Ishikawa (cell line): ENCODE measurements around the gene TMIE.

Source experiments
- CEBPB ChIP-seq: IDR thresholded peaks from 2 replicates; pipeline ENCODE4 v1.6.1; 2012
- CREB1 ChIP-seq: IDR thresholded peaks from 2 replicates; pipeline ENCODE4 v1.6.1; 2012; ENCODE audit warnings: low read depth
- EGR1 ChIP-seq: IDR thresholded peaks from 2 replicates; pipeline ENCODE4 v1.6.1; 2012
- EP300 ChIP-seq: IDR thresholded peaks from 2 replicates; pipeline ENCODE4 v1.6.1; 2012; ENCODE audit warnings: borderline replicate concordance
- FOXM1 ChIP-seq: IDR thresholded peaks from 2 replicates; pipeline ENCODE4 v1.6.1; 2012; ENCODE audit warnings: low read depth, borderline replicate concordance
- NFIC ChIP-seq: IDR thresholded peaks from 2 replicates; pipeline ENCODE4 v1.6.1; 2012
- RAD21 ChIP-seq: IDR thresholded peaks from 2 replicates; pipeline ENCODE4 v1.6.1; 2012; ENCODE audit warnings: low read depth
- TAF1 ChIP-seq: IDR thresholded peaks from 2 replicates; pipeline ENCODE4 v1.6.1; 2012; ENCODE audit warnings: low read depth, mild to moderate bottlenecking
- TCF12 ChIP-seq: IDR thresholded peaks from 2 replicates; pipeline ENCODE4 v1.6.1; 2012; ENCODE audit warnings: low read depth
- TEAD4 ChIP-seq: IDR thresholded peaks from 2 replicates; pipeline ENCODE4 v1.6.1; 2012
- YY1 ChIP-seq: IDR thresholded peaks from 2 replicates; pipeline ENCODE4 v1.6.1; 2012; ENCODE audit warnings: low read depth
- TF ChIP-seq, protein P1 (sequence below): IDR thresholded peaks from 2 replicates; pipeline ENCODE4 v1.6.1; 2012
- TF ChIP-seq, protein P2 (sequence below): IDR thresholded peaks from 2 replicates; pipeline ENCODE4 v1.6.1; 2012

DNA sequence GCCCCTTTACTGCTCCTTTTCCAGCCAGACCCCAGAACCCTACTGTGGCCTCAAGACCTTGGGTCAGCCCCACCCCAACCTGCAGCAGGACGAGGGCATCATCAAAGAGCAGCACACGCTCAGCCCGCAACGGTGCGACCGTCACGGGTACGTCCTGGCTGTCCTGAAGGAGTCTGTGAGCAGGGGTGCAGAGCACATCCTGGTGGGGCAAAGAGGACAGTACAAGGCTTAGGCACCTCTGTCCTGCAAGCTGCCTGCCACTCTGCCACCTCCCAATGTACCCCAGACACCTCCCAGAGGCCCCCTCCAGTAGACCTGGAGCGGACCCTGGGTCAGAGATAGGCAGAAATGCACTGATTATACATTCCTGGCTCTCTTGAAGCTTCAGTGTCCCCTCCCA is 15.7 kb upstream of the TMIE start:
- TF ChIP-seq NFIC (no peak), TAF1 (no peak), FOXM1 (no peak), YY1 (no peak), TEAD4 (no peak), RAD21 (no peak), CREB1 (no peak), CEBPB (no peak), TCF12 (no peak), EP300 (no peak), EGR1 (no peak)
- TF ChIP-seq, protein P1, sequence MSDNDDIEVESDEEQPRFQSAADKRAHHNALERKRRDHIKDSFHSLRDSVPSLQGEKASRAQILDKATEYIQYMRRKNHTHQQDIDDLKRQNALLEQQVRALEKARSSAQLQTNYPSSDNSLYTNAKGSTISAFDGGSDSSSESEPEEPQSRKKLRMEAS: no peak
- TF ChIP-seq, protein P2, sequence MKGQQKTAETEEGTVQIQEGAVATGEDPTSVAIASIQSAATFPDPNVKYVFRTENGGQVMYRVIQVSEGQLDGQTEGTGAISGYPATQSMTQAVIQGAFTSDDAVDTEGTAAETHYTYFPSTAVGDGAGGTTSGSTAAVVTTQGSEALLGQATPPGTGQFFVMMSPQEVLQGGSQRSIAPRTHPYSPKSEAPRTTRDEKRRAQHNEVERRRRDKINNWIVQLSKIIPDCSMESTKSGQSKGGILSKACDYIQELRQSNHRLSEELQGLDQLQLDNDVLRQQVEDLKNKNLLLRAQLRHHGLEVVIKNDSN: no peak
